Measurements from ENCODE around the gene PTRH2. TPM values are rescaled to one million over a fixed set of nuclear protein-coding genes. Genes with fewer than 3 reads are reported as not detected.
"Not testable (repeated sequence)": the region's sequence is repeated elsewhere in the genome, so short reads cannot be mapped to it uniquely, and the experiment has no call there.

Gene PTRH2
- total RNA-seq: 18.3 TPM

- Histone ChIP-seq H3K36me3 (ENCODE audit: control insufficient read depth in 3 of 3, insufficient read depth in 3 of 3, low read length in 3 of 3) (no peaks in the 10 kb centered on the region), H3K9ac (ENCODE audit: low read depth in 1 of 3, low read length in 3 of 3) (peak within 1 kb of the TSS; percentile 95 to 100 (median 97)), H3K4me3 (ENCODE audit: low read length in 3 of 3) (peak within 1 kb of the TSS; percentile 95 to 98 (median 96)), H3K9me3 (ENCODE audit: control insufficient read depth in 3 of 3, low read length in 3 of 3) (no peaks in the 10 kb centered on the region), H3K4me1 (ENCODE audit: control insufficient read depth in 3 of 3, insufficient read depth in 3 of 3, low read length in 3 of 3) (peaks cover 15 to 30% (median 29%) of the 10 kb centered on the region in 3 donors), H3K27me3 (ENCODE audit: control insufficient read depth in 3 of 3, insufficient read depth in 3 of 3, low read length in 3 of 3) (no peaks in the 10 kb centered on the region), H3K27ac (ENCODE audit: low read depth, low read length) (peak within 1 kb of the TSS; percentile 96)
These were observed at the start of gene PTRH2, which contains the start of gene VMP1 for GRCh38 chr17:59707149-59707970. Gene PTRH2 (minus strand): TSS chr17:59707430. CDS start chr17:59697978, 9,452 bp downstream. Gene VMP1 (plus strand): TSS chr17:59707654. CDS start chr17:59731447, 23,793 bp downstream.

DNA sequence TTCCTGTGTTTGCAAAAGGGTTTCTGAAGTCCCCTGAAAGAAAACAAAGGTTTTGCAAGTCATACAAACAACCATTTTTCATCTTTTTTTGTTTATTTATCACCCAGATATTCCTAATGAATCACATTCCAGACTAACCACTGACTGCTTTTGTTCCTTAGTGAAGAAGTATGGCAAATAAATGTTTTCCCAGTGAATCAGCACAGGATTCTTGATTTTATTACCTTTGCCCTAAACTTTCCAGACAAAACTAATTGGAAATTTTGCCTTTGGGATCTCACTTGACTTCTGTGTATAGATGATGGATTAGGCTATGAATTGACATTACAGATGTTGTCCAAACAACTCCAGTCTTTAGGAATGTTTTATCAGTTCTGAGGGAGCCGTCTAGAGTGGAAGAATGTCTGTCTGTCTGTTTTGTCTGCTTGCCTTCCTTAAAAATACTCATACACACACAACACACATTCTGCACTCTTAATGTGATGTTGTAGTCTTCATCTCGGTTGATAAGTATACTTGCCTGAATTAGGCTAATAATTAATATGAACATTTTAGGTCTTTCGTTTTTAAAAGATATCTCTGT, 49.1 kb upstream of the PTRH2 start:
- no peaks in the 10 kb centered on the region for H3K9me3 ChIP-seq (ENCODE audit: control insufficient read depth in 3 of 3, low read length in 3 of 3)
- H3K27ac ChIP-seq (ENCODE audit: low read depth, low read length): peak overlapping the region; percentile 74
- peaks cover 0 to 2% (median 0%) of the 10 kb centered on the region in 3 donors for H3K36me3 ChIP-seq (ENCODE audit: control insufficient read depth in 3 of 3, insufficient read depth in 3 of 3, low read length in 3 of 3)
- no peak overlapping the region for H3K9ac ChIP-seq (ENCODE audit: low read depth in 1 of 3, low read length in 3 of 3)
- no peaks in the 10 kb centered on the region for H3K27me3 ChIP-seq (ENCODE audit: control insufficient read depth in 3 of 3, insufficient read depth in 3 of 3, low read length in 3 of 3)
- H3K4me3 ChIP-seq (ENCODE audit: low read length in 3 of 3): no peak overlapping the region
- H3K4me1 ChIP-seq (ENCODE audit: control insufficient read depth in 3 of 3, insufficient read depth in 3 of 3, low read length in 3 of 3): no peaks in the 10 kb centered on the region

- not testable (repeated sequence) for H3K36me3 ChIP-seq (ENCODE audit: control insufficient read depth in 3 of 3, insufficient read depth in 3 of 3, low read length in 3 of 3); H3K4me1 ChIP-seq (ENCODE audit: control insufficient read depth in 3 of 3, insufficient read depth in 3 of 3, low read length in 3 of 3); H3K4me3 ChIP-seq (ENCODE audit: low read length in 3 of 3); H3K27me3 ChIP-seq (ENCODE audit: control insufficient read depth in 3 of 3, insufficient read depth in 3 of 3, low read length in 3 of 3); H3K9ac ChIP-seq (ENCODE audit: low read depth in 1 of 3, low read length in 3 of 3); H3K9me3 ChIP-seq (ENCODE audit: control insufficient read depth in 3 of 3, low read length in 3 of 3)
- peak overlapping the region; percentile 74 for H3K27ac ChIP-seq (ENCODE audit: low read depth, low read length)
These were observed 47.8 kb upstream of the PTRH2 start for GRCh38 chr17:59755069-59755468.

DNA sequence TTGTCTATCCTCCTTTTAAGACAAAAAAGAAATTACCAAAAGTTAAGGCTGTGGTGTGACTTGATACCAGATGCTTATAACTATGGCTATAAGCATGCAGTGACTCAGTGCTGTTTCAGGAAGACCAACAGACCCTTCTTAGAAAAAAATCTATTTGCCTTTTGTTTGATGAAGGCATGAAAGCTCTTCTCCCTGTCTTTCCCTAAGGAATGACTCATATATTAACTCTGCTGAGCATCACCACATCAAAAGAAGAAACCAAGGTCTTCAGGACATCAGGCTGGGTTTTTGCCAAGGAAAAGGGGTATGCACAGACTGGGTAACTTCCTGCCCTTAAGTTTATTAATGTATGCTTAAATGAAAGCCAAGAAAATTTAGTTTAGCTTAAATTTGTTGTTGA, 47.3 kb upstream of the PTRH2 start:
- H3K27me3 ChIP-seq (ENCODE audit: control insufficient read depth in 3 of 3, insufficient read depth in 3 of 3, low read length in 3 of 3): no peaks in the 10 kb centered on the region
- peaks cover 0 to 2% (median 0%) of the 10 kb centered on the region in 3 donors for H3K36me3 ChIP-seq (ENCODE audit: control insufficient read depth in 3 of 3, insufficient read depth in 3 of 3, low read length in 3 of 3)
- no peaks in the 10 kb centered on the region for H3K4me1 ChIP-seq (ENCODE audit: control insufficient read depth in 3 of 3, insufficient read depth in 3 of 3, low read length in 3 of 3)
- peak overlapping the region; percentile 74 for H3K27ac ChIP-seq (ENCODE audit: low read depth, low read length)
- no peak overlapping the region for H3K9ac ChIP-seq (ENCODE audit: low read depth in 1 of 3, low read length in 3 of 3)
- H3K4me3 ChIP-seq (ENCODE audit: low read length in 3 of 3): no peak overlapping the region
- no peaks in the 10 kb centered on the region for H3K9me3 ChIP-seq (ENCODE audit: control insufficient read depth in 3 of 3, low read length in 3 of 3)

- Histone ChIP-seq H3K4me1 (ENCODE audit: control insufficient read depth in 3 of 3, insufficient read depth in 3 of 3, low read length in 3 of 3) (no peaks in the 10 kb centered on the region), H3K9ac (ENCODE audit: low read depth in 1 of 3, low read length in 3 of 3) (peak overlapping the region in 2 of 3 donors; percentile 45 to 66), H3K27ac (ENCODE audit: low read depth, low read length) (peak overlapping the region; percentile 74), H3K27me3 (ENCODE audit: control insufficient read depth in 3 of 3, insufficient read depth in 3 of 3, low read length in 3 of 3) (no peaks in the 10 kb centered on the region), H3K4me3 (ENCODE audit: low read length in 3 of 3) (peak overlapping the region in 1 of 3 donors; percentile 59), H3K36me3 (ENCODE audit: control insufficient read depth in 3 of 3, insufficient read depth in 3 of 3, low read length in 3 of 3) (peaks cover 0 to 2% (median 0%) of the 10 kb centered on the region in 3 donors), H3K9me3 (ENCODE audit: control insufficient read depth in 3 of 3, low read length in 3 of 3) (no peaks in the 10 kb centered on the region)
These were observed 46.6 kb upstream of the PTRH2 start for GRCh38 chr17:59753522-59754467.

DNA sequence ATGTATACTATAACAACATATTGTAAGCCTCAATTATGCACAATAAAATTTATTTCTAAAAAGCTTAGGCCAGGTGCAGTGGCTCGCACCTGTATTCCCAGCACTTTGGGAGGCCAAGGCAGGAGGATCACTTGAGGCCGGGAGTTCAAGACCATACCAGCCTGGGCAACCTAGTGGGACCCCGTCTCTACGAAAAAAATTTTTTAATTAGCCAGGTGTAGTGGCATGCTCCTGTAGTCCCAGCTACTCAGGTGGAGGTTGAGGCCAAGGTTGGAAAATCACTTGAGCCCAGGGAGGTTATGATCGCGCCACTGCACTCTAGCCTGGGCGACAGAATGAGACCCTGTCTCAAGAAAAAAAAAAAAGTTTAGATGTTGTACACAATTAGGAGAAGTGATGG, 45.7 kb upstream of the PTRH2 start:
- Histone ChIP-seq H3K4me1 (ENCODE audit: control insufficient read depth in 3 of 3, insufficient read depth in 3 of 3, low read length in 3 of 3) (no peaks in the 10 kb centered on the region), H3K4me3 (ENCODE audit: low read length in 3 of 3) (no peak overlapping the region), H3K27ac (ENCODE audit: low read depth, low read length) (no peak overlapping the region), H3K36me3 (ENCODE audit: control insufficient read depth in 3 of 3, insufficient read depth in 3 of 3, low read length in 3 of 3) (peaks cover 0 to 2% (median 0%) of the 10 kb centered on the region in 3 donors), H3K9me3 (ENCODE audit: control insufficient read depth in 3 of 3, low read length in 3 of 3) (no peaks in the 10 kb centered on the region), H3K27me3 (ENCODE audit: control insufficient read depth in 3 of 3, insufficient read depth in 3 of 3, low read length in 3 of 3) (no peaks in the 10 kb centered on the region), H3K9ac (ENCODE audit: low read depth in 1 of 3, low read length in 3 of 3) (no peak overlapping the region)

GRCh38 chr17:59752446-59752845, 45.2 kb upstream of the PTRH2 start:
- Histone ChIP-seq H3K36me3 (ENCODE audit: control insufficient read depth in 3 of 3, insufficient read depth in 3 of 3, low read length in 3 of 3) (peaks cover 0 to 2% (median 0%) of the 10 kb centered on the region in 3 donors), H3K9me3 (ENCODE audit: control insufficient read depth in 3 of 3, low read length in 3 of 3) (no peaks in the 10 kb centered on the region), H3K27ac (ENCODE audit: low read depth, low read length) (no peak overlapping the region), H3K9ac (ENCODE audit: low read depth in 1 of 3, low read length in 3 of 3) (no peak overlapping the region), H3K27me3 (ENCODE audit: control insufficient read depth in 3 of 3, insufficient read depth in 3 of 3, low read length in 3 of 3) (no peaks in the 10 kb centered on the region), H3K4me1 (ENCODE audit: control insufficient read depth in 3 of 3, insufficient read depth in 3 of 3, low read length in 3 of 3) (no peaks in the 10 kb centered on the region), H3K4me3 (ENCODE audit: low read length in 3 of 3) (no peak overlapping the region)

- Histone ChIP-seq H3K27ac (ENCODE audit: low read depth, low read length) (no peak overlapping the region), H3K36me3 (ENCODE audit: control insufficient read depth in 3 of 3, insufficient read depth in 3 of 3, low read length in 3 of 3) (peaks cover 0 to 2% (median 0%) of the 10 kb centered on the region in 3 donors), H3K4me1 (ENCODE audit: control insufficient read depth in 3 of 3, insufficient read depth in 3 of 3, low read length in 3 of 3) (no peaks in the 10 kb centered on the region), H3K4me3 (ENCODE audit: low read length in 3 of 3) (no peak overlapping the region), H3K9ac (ENCODE audit: low read depth in 1 of 3, low read length in 3 of 3) (no peak overlapping the region), H3K27me3 (ENCODE audit: control insufficient read depth in 3 of 3, insufficient read depth in 3 of 3, low read length in 3 of 3) (no peaks in the 10 kb centered on the region), H3K9me3 (ENCODE audit: control insufficient read depth in 3 of 3, low read length in 3 of 3) (no peaks in the 10 kb centered on the region)
These were observed 44.8 kb upstream of the PTRH2 start for GRCh38 chr17:59751955-59752413.

DNA sequence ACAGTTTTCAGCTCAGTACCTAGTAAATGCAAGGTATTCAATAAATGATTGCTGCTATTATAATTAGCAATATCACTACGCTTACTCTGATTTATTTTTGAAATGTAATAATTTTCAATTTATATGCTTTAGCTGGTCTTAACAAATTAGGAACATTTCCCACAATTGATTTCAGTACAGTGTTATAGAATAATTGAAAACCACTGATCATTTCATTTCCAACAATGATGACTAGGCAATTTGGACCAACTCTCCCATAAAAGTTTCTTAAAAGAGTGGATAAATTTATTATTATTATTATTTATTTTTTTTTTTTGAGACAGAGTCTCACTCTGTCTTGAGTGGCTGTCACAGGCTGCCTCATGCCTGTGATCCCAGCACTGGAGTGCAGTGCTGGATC, 41.4 kb upstream of the PTRH2 start:
- no peak overlapping the region for H3K9ac ChIP-seq (ENCODE audit: low read depth in 1 of 3, low read length in 3 of 3)
- no peaks in the 10 kb centered on the region for H3K36me3 ChIP-seq (ENCODE audit: control insufficient read depth in 3 of 3, insufficient read depth in 3 of 3, low read length in 3 of 3)
- H3K9me3 ChIP-seq (ENCODE audit: control insufficient read depth in 3 of 3, low read length in 3 of 3): no peaks in the 10 kb centered on the region
- H3K4me3 ChIP-seq (ENCODE audit: low read length in 3 of 3): no peak overlapping the region
- H3K4me1 ChIP-seq (ENCODE audit: control insufficient read depth in 3 of 3, insufficient read depth in 3 of 3, low read length in 3 of 3): no peaks in the 10 kb centered on the region
- H3K27ac ChIP-seq (ENCODE audit: low read depth, low read length): no peak overlapping the region
- no peaks in the 10 kb centered on the region for H3K27me3 ChIP-seq (ENCODE audit: control insufficient read depth in 3 of 3, insufficient read depth in 3 of 3, low read length in 3 of 3)
